ENCODE measurements around the gene PKD1L1. TPM values are rescaled to one million over a fixed set of nuclear protein-coding genes. Genes with fewer than 3 reads are reported as not detected.
A peak's percentile ranks its signal among the peaks of the same experiment; 100 is the strongest.

PKD1L1 gene
- total RNA-seq, 4 donors from 2014 or later: 0.12 to 1.3 (median 0.45) TPM

GRCh38 chr7:47954231-47954911 lies 6.1 kb upstream of the PKD1L1 start:
- 82 to 84% methylated on average over 2 to 4 of the region's 4 CpGs for WGBS, 2 donors (ENCODE audit: low coverage in 1 of 2)
- Histone ChIP-seq H3K36me3 (peaks cover 0 to 39% of the 10 kb centered on the region in 2 donors), H3K4me3 (no peak overlapping the region), H3K27me3 (no peaks in the 10 kb centered on the region), H3K27ac (no peak overlapping the region), H3K4me1 (no peaks in the 10 kb centered on the region), H3K9me3 (no peaks in the 10 kb centered on the region)
- ATAC-seq: no peak
- TF ChIP-seq EP300 (IDR thresholded peaks at IDR 0.05) (no peak), POLR2AphosphoS5 (IDR thresholded peaks at IDR 0.05) (no peak), CTCF (IDR thresholded peaks at IDR 0.05) (no peak), POLR2A (IDR thresholded peaks at IDR 0.05) (no peak)

- TF ChIP-seq EP300 (IDR thresholded peaks at IDR 0.05) (no peak), CTCF (IDR thresholded peaks at IDR 0.05) (no peak), POLR2A (IDR thresholded peaks at IDR 0.05) (no peak), POLR2AphosphoS5 (IDR thresholded peaks at IDR 0.05) (no peak)
- no peak for ATAC-seq
- Histone ChIP-seq H3K4me3 (no peak overlapping the region), H3K4me1 (no peaks in the 10 kb centered on the region), H3K9me3 (no peaks in the 10 kb centered on the region), H3K27ac (no peak overlapping the region), H3K36me3 (peaks cover 0 to 39% of the 10 kb centered on the region in 2 donors), H3K27me3 (no peaks in the 10 kb centered on the region)
- 67 to 91% methylated on average over 4 of the region's 4 CpGs for WGBS, 2 donors (ENCODE audit: low coverage in 1 of 2)
Observed at GRCh38 chr7:47953822-47954221, 5.6 kb upstream of the PKD1L1 start.

GRCh38 chr7:47952224-47952623 lies 4.0 kb upstream of the PKD1L1 start:
- H3K4me1 ChIP-seq: no peaks in the 10 kb centered on the region
- TF ChIP-seq POLR2A (IDR thresholded peaks at IDR 0.05): no peak
- TF ChIP-seq POLR2AphosphoS5 (IDR thresholded peaks at IDR 0.05): no peak
- no peak for TF ChIP-seq EP300 (IDR thresholded peaks at IDR 0.05)
- TF ChIP-seq CTCF (IDR thresholded peaks at IDR 0.05): no peak
- no peaks in the 10 kb centered on the region for H3K27me3 ChIP-seq
- H3K27ac ChIP-seq: no peak overlapping the region
- no peaks in the 10 kb centered on the region for H3K9me3 ChIP-seq
- WGBS, 2 donors (ENCODE audit: low coverage in 1 of 2): 57 to 100% methylated on average over 1 of the region's 4 CpGs
- H3K4me3 ChIP-seq: no peak overlapping the region
- ATAC-seq: no peak
- peaks cover 0 to 35% of the 10 kb centered on the region in 2 donors for H3K36me3 ChIP-seq

- Histone ChIP-seq H3K4me1 (no peaks in the 10 kb centered on the region), H3K27me3 (no peaks in the 10 kb centered on the region), H3K4me3 (no peak overlapping the region), H3K36me3 (peaks cover 0 to 26% of the 10 kb centered on the region in 2 donors), H3K9me3 (no peaks in the 10 kb centered on the region), H3K27ac (no peak overlapping the region)
- ATAC-seq: no peak
- TF ChIP-seq POLR2A (IDR thresholded peaks at IDR 0.05) (no peak), EP300 (IDR thresholded peaks at IDR 0.05) (no peak), POLR2AphosphoS5 (IDR thresholded peaks at IDR 0.05) (no peak), CTCF (IDR thresholded peaks at IDR 0.05) (no peak)
Observed at GRCh38 chr7:47951374-47951773, 3.1 kb upstream of the PKD1L1 start.

- peaks cover 0 to 20% of the 10 kb centered on the region in 2 donors for H3K36me3 ChIP-seq
Observed at GRCh38 chr7:47950714-47951113, 2.4 kb upstream of the PKD1L1 start.

More at GRCh38 chr7:47950714-47951113, 2.4 kb upstream of the PKD1L1 start:
- TF ChIP-seq POLR2AphosphoS5 (IDR thresholded peaks at IDR 0.05) (peak; percentile 24), EP300 (IDR thresholded peaks at IDR 0.05) (no peak), POLR2A (IDR thresholded peaks at IDR 0.05) (no peak), CTCF (IDR thresholded peaks at IDR 0.05) (peak in 1 of 4 experiments; percentile 3)
- no peaks in the 10 kb centered on the region for H3K4me1 ChIP-seq
- H3K4me3 ChIP-seq: no peak overlapping the region
- no peaks in the 10 kb centered on the region for H3K9me3 ChIP-seq
- 62 to 70% methylated on average over 5 to 8 of the region's 11 CpGs for WGBS, 2 donors (ENCODE audit: low coverage in 1 of 2)
- no peaks in the 10 kb centered on the region for H3K27me3 ChIP-seq
- ATAC-seq: peak; percentile 53
- no peak overlapping the region for H3K27ac ChIP-seq

Measured in gastroesophageal sphincter (tissue), 4 donors.